OCI-LY1 (cell line): ENCODE results near the gene BMPR1B.

Experiments used
- H2AFZ ChIP-seq: fragments of 200-600 bp; sonication (generic), shearing (Covaris generic); 2 replicates; pipeline ENCODE4 v1.6.0; 2014; ENCODE audit warnings: antibody characterized with exemption, mild to moderate bottlenecking, low read length
- H3F3A ChIP-seq: fragments of 200-600 bp; sonication (generic), shearing (Covaris generic); 2 replicates; pipeline ENCODE4 v1.6.0; 2014; ENCODE audit warnings: mild to moderate bottlenecking, antibody characterized with exemption, low read length, moderate library complexity; ENCODE audit not compliant: insufficient read depth
- H3K27ac ChIP-seq: fragments of 200-600 bp; sonication (generic); 2 replicates; pipeline ENCODE4 v1.5.1; 2014; ENCODE audit warnings: low read length, mixed run types, mild to moderate bottlenecking, low read depth; ENCODE audit not compliant: poor library complexity, severe bottlenecking
- H3K27me3 ChIP-seq: fragments of 200-600 bp; sonication (generic); 2 replicates; pipeline ENCODE4 v1.6.0; 2014; ENCODE audit warnings: antibody characterized with exemption, mild to moderate bottlenecking, low read length, moderate library complexity; ENCODE audit not compliant: insufficient read depth
- H3K36me3 ChIP-seq: fragments of 200-600 bp; sonication (generic); 2 replicates; pipeline ENCODE4 v1.6.1; 2014; ENCODE audit warnings: mild to moderate bottlenecking, antibody characterized with exemption, low read length, moderate library complexity, mixed read lengths; ENCODE audit not compliant: insufficient read depth
- H3K4me1 ChIP-seq: fragments of 200-600 bp; sonication (generic); 2 replicates; pipeline ENCODE4 v1.5.1; 2014; ENCODE audit warnings: mild to moderate bottlenecking, low read length, moderate library complexity; ENCODE audit not compliant: insufficient read depth, severe bottlenecking
- H3K4me2 ChIP-seq: fragments of 200-600 bp; sonication (generic), shearing (Covaris generic); 2 replicates; pipeline ENCODE4 v1.6.1; 2014; ENCODE audit warnings: low read length
- H3K4me3 ChIP-seq: fragments of 200-600 bp; sonication (generic); 2 replicates; pipeline ENCODE4 v1.5.1; 2014; ENCODE audit warnings: low read length, low read depth, mild to moderate bottlenecking, mixed read lengths; ENCODE audit not compliant: poor library complexity, severe bottlenecking
- H3K79me2 ChIP-seq: fragments of 200-600 bp; shearing (Covaris generic); 2 replicates; pipeline ENCODE4 v1.6.1; 2016; ENCODE audit warnings: mixed run types, low read length, mixed read lengths; ENCODE audit not compliant: insufficient read depth
- H3K9ac ChIP-seq: fragments of 200-600 bp; sonication (generic), shearing (Covaris generic); 2 replicates; pipeline ENCODE4 v1.6.1; 2014; ENCODE audit warnings: mild to moderate bottlenecking, low read length, mixed read lengths
- H3K9me2 ChIP-seq: fragments of 200-600 bp; sonication (generic), shearing (Covaris generic); 2 replicates; pipeline ENCODE4 v1.6.1; 2014; ENCODE audit warnings: low read depth, mild to moderate bottlenecking, low read length, mixed read lengths
- H3K9me3 ChIP-seq: fragments of 200-600 bp; shearing (Covaris generic); 2 replicates; pipeline ENCODE4 v1.6.1; 2014; ENCODE audit warnings: low read length, mixed read lengths
- H4K20me1 ChIP-seq: fragments of 200-600 bp; sonication (generic), shearing (Covaris generic); 2 replicates; pipeline ENCODE4 v1.6.0; 2016; ENCODE audit warnings: mild to moderate bottlenecking, low read length; ENCODE audit not compliant: insufficient read depth
- CTCF ChIP-seq: fragments of 200-600 bp; sonication (generic), shearing (Covaris generic); IDR thresholded peaks from 2 replicates; pipeline ENCODE4 v1.5.1; 2017; ENCODE audit warnings: mild to moderate bottlenecking, antibody characterized with exemption, low read length, moderate library complexity, mixed read lengths
- EZH2 ChIP-seq: fragments of 200-600 bp; sonication (generic), shearing (Covaris generic); IDR thresholded peaks from 2 replicates; pipeline ENCODE4 v1.8.0; 2017; ENCODE audit warnings: borderline replicate concordance, mixed run types, mild to moderate bottlenecking, antibody characterized with exemption, low read length, moderate library complexity, mixed read lengths

BMPR1B gene

GRCh38 chr4:94746746-94747145 lies 11.0 kb upstream of the BMPR1B start:
- Histone ChIP-seq H3K27ac (no peak overlapping the region), H3K4me3 (no peak overlapping the region), H3F3A (no peaks in the 10 kb centered on the region), H3K4me2 (no peak overlapping the region), H3K9me2 (no peaks in the 10 kb centered on the region), H2AFZ (no peak overlapping the region), H4K20me1 (no peaks in the 10 kb centered on the region), H3K9me3 (no peaks in the 10 kb centered on the region), H3K9ac (no peak overlapping the region), H3K79me2 (no peaks in the 10 kb centered on the region), H3K36me3 (no peaks in the 10 kb centered on the region), H3K4me1 (no peaks in the 10 kb centered on the region), H3K27me3 (no peaks in the 10 kb centered on the region)
- TF ChIP-seq EZH2 = no peak
- TF ChIP-seq CTCF = no peak

- no peak overlapping the region for H2AFZ ChIP-seq
- no peaks in the 10 kb centered on the region for H3K9me2 ChIP-seq
- H3K4me2 ChIP-seq = no peak overlapping the region
- no peak overlapping the region for H3K4me3 ChIP-seq
- no peak overlapping the region for H3K27ac ChIP-seq
- H3K9ac ChIP-seq = no peak overlapping the region
- no peaks in the 10 kb centered on the region for H3F3A ChIP-seq
- no peaks in the 10 kb centered on the region for H3K9me3 ChIP-seq
- no peaks in the 10 kb centered on the region for H3K79me2 ChIP-seq
- H3K27me3 ChIP-seq = no peaks in the 10 kb centered on the region
- H3K36me3 ChIP-seq = no peaks in the 10 kb centered on the region
- TF ChIP-seq EZH2 = no peak
- no peak for TF ChIP-seq CTCF
- no peaks in the 10 kb centered on the region for H4K20me1 ChIP-seq
- H3K4me1 ChIP-seq = peaks cover 5% of the 10 kb centered on the region
These were observed 465 bp downstream of the BMPR1B start for GRCh38 chr4:94758141-94758699.

DNA sequence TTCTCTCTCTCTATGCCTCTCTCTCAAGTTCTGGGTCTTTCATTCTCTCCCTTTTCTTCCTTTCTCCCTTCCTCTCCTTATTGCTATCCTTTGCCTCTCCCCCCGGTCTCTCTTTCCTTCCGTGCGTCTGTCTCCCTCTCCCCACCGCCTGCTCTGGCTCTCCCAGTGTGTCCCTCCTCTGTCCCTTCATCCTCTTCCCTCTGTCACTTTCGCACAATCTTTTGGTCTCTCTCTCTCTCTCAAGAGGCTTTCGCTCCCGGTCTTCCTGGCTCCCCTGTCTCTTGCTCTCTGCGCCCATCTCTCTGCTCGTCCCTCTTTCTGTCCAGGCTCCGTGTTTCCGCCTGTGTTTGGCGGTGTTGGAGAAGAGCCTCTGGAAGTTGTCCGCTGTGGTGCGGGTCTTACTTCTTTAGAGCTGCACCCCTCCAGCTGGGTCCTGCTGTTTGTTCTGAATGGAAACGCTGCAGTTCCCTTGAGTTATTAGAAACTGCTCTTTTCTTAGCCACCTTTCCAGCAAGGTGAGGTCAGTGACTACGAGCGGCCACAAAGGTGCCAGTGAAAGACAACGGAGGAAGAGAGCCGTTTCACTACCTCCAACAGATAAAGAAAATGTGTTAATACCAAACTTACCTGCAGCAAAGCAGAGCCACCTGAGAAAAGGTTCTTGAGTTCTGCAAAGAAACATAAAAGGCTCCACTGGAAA lies 1.1 kb downstream of the BMPR1B start:
- Histone ChIP-seq H3K79me2 (no peaks in the 10 kb centered on the region), H3K9me3 (no peaks in the 10 kb centered on the region), H3K9ac (no peak overlapping the region), H3K27ac (no peak overlapping the region), H4K20me1 (no peaks in the 10 kb centered on the region), H3K4me3 (no peak overlapping the region), H3F3A (no peaks in the 10 kb centered on the region), H3K27me3 (no peaks in the 10 kb centered on the region), H2AFZ (no peak overlapping the region), H3K4me2 (no peak overlapping the region), H3K9me2 (no peaks in the 10 kb centered on the region), H3K4me1 (peaks cover 5% of the 10 kb centered on the region), H3K36me3 (no peaks in the 10 kb centered on the region)
- TF ChIP-seq EZH2 (no peak), CTCF (no peak)
